T47D (cell line): ENCODE measurements around the gene PDE3B.
"Not testable (repeated sequence)": the region's sequence is repeated elsewhere in the genome, so short reads cannot be mapped to it uniquely, and the experiment has no call there.

Experiments used
- DNase-seq, 2 experiments: peaks; one replicate each; pipeline versions ENCODE4 v3.0.0 to v3.0.0-alpha.2; 2011 to 2012; ENCODE audit warnings: low read depth in 1 of 2, low spot score in 1 of 2
- JUND ChIP-seq: IDR thresholded peaks from 2 replicates; pipeline ENCODE4 v1.6.1; 2012; ENCODE audit warnings: low read depth
- in situ Hi-C: cut with HindIII; loops from 2 replicates; pipeline ENCODE4 v1.10.0; 2016; ENCODE audit warnings: low sequenced_read_pairs, low pct_unique_long_range_greater_than_20kb

PDE3B gene

DNA sequence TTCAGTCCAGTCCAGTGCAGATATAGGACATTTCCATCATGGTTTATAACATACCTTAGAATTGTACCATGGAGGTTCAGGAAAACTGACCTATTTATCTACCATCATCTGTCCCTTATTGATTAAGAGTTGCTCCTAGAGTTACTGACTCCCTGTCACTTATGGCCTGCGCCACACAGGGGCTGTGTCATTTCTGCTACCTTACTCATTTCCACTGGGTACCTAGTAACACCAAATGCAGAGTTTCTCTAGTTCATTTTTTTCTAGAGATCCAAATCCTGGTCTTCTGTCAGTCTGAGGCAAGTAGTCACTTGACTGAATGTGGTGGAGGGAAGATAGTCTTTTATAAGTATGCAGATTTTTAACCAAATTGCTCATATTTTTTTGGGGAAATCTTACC is 59.2 kb downstream of the PDE3B start:
- in situ Hi-C loops, result no loop called here
- no peak for DNase-seq
- no peak for TF ChIP-seq JUND

- TF ChIP-seq JUND, result no peak
- in situ Hi-C loops, result no loop called here
- DNase-seq, result no peak
Measured at GRCh38 chr11:14703731-14704130, 60.1 kb downstream of the PDE3B start.

DNA sequence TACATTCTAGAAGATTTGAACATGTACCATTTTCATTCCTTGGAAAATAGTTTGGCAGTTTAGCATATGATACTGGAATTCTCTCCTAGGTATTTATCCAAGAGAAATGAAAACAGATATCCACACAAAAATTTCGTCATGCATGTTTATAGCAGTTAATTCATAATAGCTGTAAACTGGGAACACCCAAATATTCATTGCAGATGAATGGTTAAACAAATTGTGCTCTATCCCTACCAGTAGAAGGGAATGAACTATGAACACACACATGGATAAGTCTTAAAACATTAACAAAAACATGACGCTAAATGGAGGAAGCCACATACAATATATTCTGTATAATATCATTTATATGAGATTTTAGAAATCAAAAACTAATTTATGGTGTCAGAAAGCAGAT is 61.5 kb downstream of the PDE3B start:
- no peak for DNase-seq
- in situ Hi-C loops, result no loop called here
- TF ChIP-seq JUND, result no peak

- in situ Hi-C loops, result no loop called here
- no peak for TF ChIP-seq JUND
- DNase-seq, result no peak
Measured at GRCh38 chr11:14713496-14714244, 70.1 kb downstream of the PDE3B start.

- in situ Hi-C loops, DNase-seq: not testable (repeated sequence)
Measured at GRCh38 chr11:14715669-14716068, 72.1 kb downstream of the PDE3B start.

DNA sequence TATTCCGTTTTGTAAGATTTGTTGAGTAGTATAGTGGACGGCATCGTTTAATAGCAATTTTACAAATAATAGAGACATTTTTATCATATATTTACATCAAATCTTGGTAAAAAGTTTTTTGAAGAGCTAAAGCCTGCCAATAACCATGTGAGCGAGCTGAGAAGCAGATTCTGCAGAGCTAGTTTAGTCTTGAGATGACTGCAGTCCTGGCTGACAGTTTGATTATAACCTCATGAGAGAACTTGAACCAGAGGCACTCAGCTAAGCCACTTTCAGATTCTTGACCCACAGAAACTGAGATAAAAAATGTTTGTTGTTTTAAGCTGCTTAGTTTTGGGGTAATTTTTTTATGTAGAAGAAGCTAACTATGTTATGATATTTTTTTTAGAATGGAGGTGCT is 78.9 kb downstream of the PDE3B start:
- no peak for DNase-seq
- in situ Hi-C loops, result no loop called here
- TF ChIP-seq JUND, result no peak

GRCh38 chr11:14725150-14725549 is 81.5 kb downstream of the PDE3B start:
- in situ Hi-C loops, result no loop called here
- DNase-seq, result no peak
- TF ChIP-seq JUND, result no peak

DNA sequence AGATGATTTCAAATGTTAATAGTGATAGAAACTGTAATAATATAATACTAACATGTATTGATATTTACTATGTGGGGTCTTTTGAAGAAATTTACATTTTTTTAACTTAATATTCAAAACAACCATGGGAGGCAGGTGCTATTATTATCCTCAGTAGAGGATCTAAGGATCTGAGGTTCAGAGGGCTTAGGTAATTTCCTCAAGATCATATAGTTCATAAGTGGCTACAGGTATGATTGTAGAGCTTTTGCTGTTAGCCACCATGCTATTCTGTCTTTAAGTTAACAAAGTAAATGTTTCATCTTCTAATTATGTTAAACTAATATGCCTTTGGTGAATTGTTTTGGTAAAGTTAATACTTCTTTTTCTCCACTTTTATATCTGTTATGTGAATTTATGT is 83.6 kb downstream of the PDE3B start:
- TF ChIP-seq JUND, result no peak
- in situ Hi-C loops, result no loop called here
- DNase-seq, result no peak

GRCh38 chr11:14727746-14728145 is 84.1 kb downstream of the PDE3B start:
- in situ Hi-C loops, result no loop called here
- no peak for TF ChIP-seq JUND
- DNase-seq, result no peak

GRCh38 chr11:14740539-14740938 is 96.9 kb downstream of the PDE3B start:
- DNase-seq, in situ Hi-C loops: not testable (repeated sequence)

- no peak for DNase-seq
- no peak for TF ChIP-seq JUND
- in situ Hi-C loops, result no loop called here
Measured at GRCh38 chr11:14741195-14741594, 97.6 kb downstream of the PDE3B start.

DNA sequence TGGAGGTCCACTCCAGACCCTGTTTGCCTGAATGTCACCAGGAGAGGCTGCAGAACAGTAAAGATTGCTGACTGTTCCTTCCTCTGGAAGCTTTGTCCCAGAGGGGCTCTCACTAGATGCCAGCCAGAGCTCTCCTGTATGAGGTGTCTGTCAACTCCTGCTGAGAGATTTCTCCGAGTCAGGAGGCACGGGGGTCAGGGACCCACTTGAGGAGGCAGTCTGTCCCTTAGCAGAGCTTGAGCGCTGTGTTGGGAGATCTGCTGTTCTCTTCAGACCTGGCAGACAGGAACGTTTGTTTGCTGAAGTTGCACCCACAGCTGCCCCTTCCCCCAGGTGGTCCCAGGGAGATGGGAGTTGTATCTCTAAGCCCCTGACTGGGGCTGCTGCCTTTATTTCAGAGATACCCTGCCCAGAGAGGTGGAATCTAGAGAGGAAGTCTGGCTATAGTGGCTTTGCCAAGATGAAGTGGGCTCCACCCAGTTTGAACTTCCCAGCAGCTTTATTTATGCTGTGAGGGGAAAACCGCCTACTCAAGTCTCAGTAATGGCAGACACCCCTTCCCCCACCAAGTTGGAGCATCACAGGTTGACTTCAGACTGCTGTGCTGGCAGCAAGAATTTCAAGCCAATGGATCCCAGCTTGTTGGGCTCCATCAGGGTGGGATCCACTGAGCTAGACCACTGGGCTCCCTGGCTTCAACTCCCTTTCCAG is 99.4 kb downstream of the PDE3B start:
- TF ChIP-seq JUND, result no peak
- in situ Hi-C loops, result no loop called here
- DNase-seq, result no peak

GRCh38 chr11:14743667-14744066 is 100.1 kb downstream of the PDE3B start:
- DNase-seq, in situ Hi-C loops: not testable (repeated sequence)
